ENCODE results near the gene SOX11.

GRCh38 chr2:5734859-5735520 is 42.8 kb downstream of the SOX11 start:
- TF ChIP-seq CTCF (IDR thresholded peaks at IDR 0.05) (no peak), ZFX (IDR thresholded peaks at IDR 0.05; ENCODE audit: borderline replicate concordance) (no peak)
